Smooth muscle cell (in vitro differentiated cells): ENCODE results near the gene SNAI1. TPM values are rescaled to one million over a fixed set of nuclear protein-coding genes. Genes with fewer than 3 reads are reported as not detected.

ENCODE experiments used
- DNase-seq: peaks from one replicate; lab custom pipeline; 2025; ENCODE audit not compliant: unreplicated experiment; lab: John Stamatoyannopoulos, UW
- H2AFZ ChIP-seq: fragments of 200-600 bp; sonication (generic); 2 replicates; pipeline ENCODE4 v1.6.0; 2016; ENCODE audit warnings: antibody characterized with exemption, low read depth, mild to moderate bottlenecking
- H3F3A ChIP-seq: fragments of 200-600 bp; sonication (generic); 2 replicates; pipeline ENCODE4 v1.6.0; 2017; ENCODE audit warnings: antibody characterized with exemption, low read depth
- H3K27ac ChIP-seq: fragments of 200-600 bp; sonication (generic); 2 replicates; pipeline ENCODE4 v1.5.1; 2016; ENCODE audit warnings: low read depth, mild to moderate bottlenecking
- H3K27me3 ChIP-seq: fragments of 200-600 bp; sonication (generic); 2 replicates; pipeline ENCODE4 v1.6.1; 2016; ENCODE audit warnings: low read depth, mild to moderate bottlenecking
- H3K36me3 ChIP-seq: fragments of 200-600 bp; sonication (generic); 2 replicates; pipeline ENCODE4 v1.5.1; 2016; ENCODE audit warnings: low read depth
- H3K4me1 ChIP-seq: fragments of 200-600 bp; sonication (generic); 2 replicates; pipeline ENCODE4 v1.5.1; 2016; ENCODE audit warnings: low read depth
- H3K4me2 ChIP-seq: fragments of 200-600 bp; sonication (generic); 2 replicates; pipeline ENCODE4 v1.6.0; 2016; ENCODE audit warnings: mild to moderate bottlenecking
- H3K4me3 ChIP-seq: fragments of 200-600 bp; sonication (generic); 2 replicates; pipeline ENCODE4 v1.5.1; 2016; ENCODE audit warnings: mild to moderate bottlenecking
- H3K79me2 ChIP-seq: fragments of 200-600 bp; sonication (generic); 2 replicates; pipeline ENCODE4 v1.6.0; 2016; ENCODE audit warnings: low read depth, mild to moderate bottlenecking
- H3K9ac ChIP-seq: fragments of 200-600 bp; sonication (generic); 2 replicates; pipeline ENCODE4 v1.6.0; 2016; ENCODE audit warnings: low read depth
- H3K9me3 ChIP-seq: fragments of 200-600 bp; sonication (generic); replicated peaks from 2 replicates; pipeline ENCODE4 v1.5.1; 2016; ENCODE audit warnings: low read depth
- H4K20me1 ChIP-seq: fragments of 200-600 bp; sonication (generic); 2 replicates; pipeline ENCODE4 v1.6.0; 2016; ENCODE audit warnings: low read depth
- CTCF ChIP-seq: fragments of 200-600 bp; sonication (generic); IDR thresholded peaks from 2 replicates; pipeline ENCODE4 v1.5.1; 2017; ENCODE audit warnings: borderline replicate concordance, mild to moderate bottlenecking, antibody characterized with exemption; ENCODE audit not compliant: insufficient read depth, poor library complexity, severe bottlenecking
- WGBS: methylation state at CpG from one replicate; pipeline ENCODE4 v1.1.7; 2016; ENCODE audit warnings: low lambda C conversion rate; 5-methylcytosine and 5-hydroxymethylcytosine counted together
- polyA plus RNA-seq: library from polyadenylated mRNA; unstranded; fragments of >200 nt; fragmentation: Nextera tagmentation; extraction: Ambion mirVana; gene quantifications from 2 replicates; pipeline ENCODE4 v1.2.1, GENCODE V29; 2016
- total RNA-seq: library from RNA; depleted of rRNA; stranded (reverse); fragments of >200 nt; gene quantifications from 2 replicates; pipeline ENCODE4 v1.2.3, GENCODE V29; 2014

The SNAI1 gene
- total and polyA plus RNA-seq, 2 experiments from 2014 or later, result 3.7 to 20.7 TPM

- H2AFZ ChIP-seq, result no peak overlapping the region
- H3K9ac ChIP-seq, result no peak overlapping the region
- H3K27me3 ChIP-seq, result no peaks in the 10 kb centered on the region
- H3K36me3 ChIP-seq, result no peaks in the 10 kb centered on the region
- no peaks in the 10 kb centered on the region for H3K79me2 ChIP-seq
- H3F3A ChIP-seq, result no peaks in the 10 kb centered on the region
- no peak overlapping the region for H3K4me2 ChIP-seq
- 71% methylated on average over 9 of the region's 9 CpGs for WGBS
- DNase-seq, result no peak
- no peak overlapping the region for H3K4me3 ChIP-seq
- H3K27ac ChIP-seq, result no peak overlapping the region
- no peak for TF ChIP-seq CTCF
- no peaks in the 10 kb centered on the region for H3K9me3 ChIP-seq
- H3K4me1 ChIP-seq, result no peaks in the 10 kb centered on the region
- no peaks in the 10 kb centered on the region for H4K20me1 ChIP-seq
These were observed 16.9 kb upstream of the SNAI1 start for GRCh38 chr20:49965781-49966305.

- DNase-seq, result no peak
- H3K9me3 ChIP-seq, result no peaks in the 10 kb centered on the region
- no peak for TF ChIP-seq CTCF
- H3K79me2 ChIP-seq, result no peaks in the 10 kb centered on the region
- no peaks in the 10 kb centered on the region for H3K36me3 ChIP-seq
- H3K4me2 ChIP-seq, result no peak overlapping the region
- no peak overlapping the region for H3K9ac ChIP-seq
- no peak overlapping the region for H3K27ac ChIP-seq
- no peak overlapping the region for H3K4me3 ChIP-seq
- no peaks in the 10 kb centered on the region for H3F3A ChIP-seq
- H3K27me3 ChIP-seq, result no peaks in the 10 kb centered on the region
- H2AFZ ChIP-seq, result no peak overlapping the region
- no peaks in the 10 kb centered on the region for H3K4me1 ChIP-seq
- WGBS, result 25% methylated on average over 2 of the region's 2 CpGs
- no peaks in the 10 kb centered on the region for H4K20me1 ChIP-seq
These were observed 15.9 kb upstream of the SNAI1 start for GRCh38 chr20:49966861-49967260.

- Histone ChIP-seq H3K36me3 (no peaks in the 10 kb centered on the region), H4K20me1 (no peaks in the 10 kb centered on the region), H3K79me2 (no peaks in the 10 kb centered on the region), H2AFZ (no peak overlapping the region), H3K4me3 (no peak overlapping the region), H3K9me3 (no peaks in the 10 kb centered on the region), H3K9ac (no peak overlapping the region), H3K27me3 (no peaks in the 10 kb centered on the region), H3F3A (no peaks in the 10 kb centered on the region), H3K4me2 (no peak overlapping the region), H3K27ac (no peak overlapping the region), H3K4me1 (no peaks in the 10 kb centered on the region)
- whole genome bisulfite sequencing, result 71% methylated on average over 3 of the region's 3 CpGs
- DNase-seq, result no peak
- no peak for TF ChIP-seq CTCF
These were observed 13.5 kb upstream of the SNAI1 start for GRCh38 chr20:49969234-49969633.

GRCh38 chr20:49969946-49970345 lies 12.8 kb upstream of the SNAI1 start:
- Histone ChIP-seq H3K4me2 (no peak overlapping the region), H3F3A (no peaks in the 10 kb centered on the region), H3K79me2 (no peaks in the 10 kb centered on the region), H3K4me1 (no peaks in the 10 kb centered on the region), H3K27me3 (no peaks in the 10 kb centered on the region), H3K9ac (no peak overlapping the region), H3K36me3 (no peaks in the 10 kb centered on the region), H3K9me3 (no peaks in the 10 kb centered on the region), H3K4me3 (no peak overlapping the region), H2AFZ (no peak overlapping the region), H3K27ac (no peak overlapping the region), H4K20me1 (no peaks in the 10 kb centered on the region)
- WGBS, result 59% methylated on average over 5 of the region's 5 CpGs
- no peak for DNase-seq
- no peak for TF ChIP-seq CTCF
